Astrocyte of the hippocampus (primary cell): ENCODE data around the gene RAB25.

ENCODE experiments used
- DNase-seq: peaks from one replicate; pipeline ENCODE4 v3.0.0; 2011; ENCODE audit warnings: low read depth, low spot score

The RAB25 gene

GRCh38 chr1:156100205-156100995 is 39.4 kb downstream of the RAB25 start:
- DNase-seq, result no peak

DNA sequence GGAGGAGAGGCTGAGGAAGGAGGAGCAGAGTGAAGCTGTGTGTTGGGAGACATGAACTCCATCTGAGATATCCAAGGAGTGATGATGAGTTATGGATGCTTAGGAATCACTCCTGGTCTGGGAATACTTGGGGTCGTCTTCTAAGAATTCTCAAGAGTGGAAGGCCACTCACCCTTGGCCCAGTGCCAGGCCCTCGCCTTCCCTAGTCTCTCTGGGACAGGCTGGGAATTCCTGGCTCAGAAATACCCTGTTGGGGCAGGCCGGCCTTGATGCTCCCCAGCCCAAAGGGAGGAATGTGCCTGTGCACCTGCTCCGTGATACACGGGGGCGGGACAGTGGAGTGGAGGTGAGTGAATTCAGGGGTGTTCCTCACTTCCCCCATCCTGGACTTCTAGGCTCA is 40.9 kb downstream of the RAB25 start:
- DNase-seq, result no peak

GRCh38 chr1:156102633-156103511 is 41.9 kb downstream of the RAB25 start:
- DNase-seq, result peak; percentile 75

GRCh38 chr1:156103521-156103947 is 42.6 kb downstream of the RAB25 start:
- DNase-seq, result peak; percentile 68

DNA sequence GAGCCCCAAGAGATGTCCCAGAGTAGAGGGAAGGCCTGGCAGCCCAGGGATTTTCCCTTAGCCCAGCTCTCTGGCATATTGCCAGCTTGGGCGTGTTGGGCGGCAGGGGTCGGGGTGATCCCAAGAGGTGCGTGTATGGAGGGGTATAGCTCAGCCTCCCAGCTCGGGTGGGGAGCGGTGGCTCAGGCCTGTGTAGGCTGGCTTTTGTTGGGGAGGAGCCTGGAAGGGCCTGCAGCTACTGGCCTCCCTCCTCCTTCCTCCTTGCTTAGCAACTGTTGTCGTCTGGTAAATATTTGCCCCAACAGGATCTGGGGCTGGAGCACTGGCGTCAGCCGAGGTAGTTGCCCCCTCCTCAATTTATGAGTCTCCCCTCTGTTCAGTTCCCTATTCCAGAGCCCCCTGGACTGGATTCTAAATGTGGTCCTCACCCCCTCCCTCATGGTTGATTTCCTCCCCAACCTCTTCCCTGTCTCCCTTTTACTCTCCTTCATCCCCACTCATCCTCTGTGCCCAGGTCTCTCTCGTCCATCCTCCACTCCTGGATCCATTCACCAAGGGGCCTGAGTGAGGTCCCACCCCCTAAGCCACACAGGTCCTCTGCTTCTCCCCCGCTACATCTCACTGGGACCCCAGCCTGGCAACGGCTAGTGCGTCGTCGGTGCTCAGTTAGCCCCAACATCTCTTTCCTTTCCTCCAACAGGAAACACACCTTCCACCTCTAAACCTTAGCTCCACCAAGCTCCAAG is 43.3 kb downstream of the RAB25 start:
- DNase-seq, result peak; percentile 87

DNA sequence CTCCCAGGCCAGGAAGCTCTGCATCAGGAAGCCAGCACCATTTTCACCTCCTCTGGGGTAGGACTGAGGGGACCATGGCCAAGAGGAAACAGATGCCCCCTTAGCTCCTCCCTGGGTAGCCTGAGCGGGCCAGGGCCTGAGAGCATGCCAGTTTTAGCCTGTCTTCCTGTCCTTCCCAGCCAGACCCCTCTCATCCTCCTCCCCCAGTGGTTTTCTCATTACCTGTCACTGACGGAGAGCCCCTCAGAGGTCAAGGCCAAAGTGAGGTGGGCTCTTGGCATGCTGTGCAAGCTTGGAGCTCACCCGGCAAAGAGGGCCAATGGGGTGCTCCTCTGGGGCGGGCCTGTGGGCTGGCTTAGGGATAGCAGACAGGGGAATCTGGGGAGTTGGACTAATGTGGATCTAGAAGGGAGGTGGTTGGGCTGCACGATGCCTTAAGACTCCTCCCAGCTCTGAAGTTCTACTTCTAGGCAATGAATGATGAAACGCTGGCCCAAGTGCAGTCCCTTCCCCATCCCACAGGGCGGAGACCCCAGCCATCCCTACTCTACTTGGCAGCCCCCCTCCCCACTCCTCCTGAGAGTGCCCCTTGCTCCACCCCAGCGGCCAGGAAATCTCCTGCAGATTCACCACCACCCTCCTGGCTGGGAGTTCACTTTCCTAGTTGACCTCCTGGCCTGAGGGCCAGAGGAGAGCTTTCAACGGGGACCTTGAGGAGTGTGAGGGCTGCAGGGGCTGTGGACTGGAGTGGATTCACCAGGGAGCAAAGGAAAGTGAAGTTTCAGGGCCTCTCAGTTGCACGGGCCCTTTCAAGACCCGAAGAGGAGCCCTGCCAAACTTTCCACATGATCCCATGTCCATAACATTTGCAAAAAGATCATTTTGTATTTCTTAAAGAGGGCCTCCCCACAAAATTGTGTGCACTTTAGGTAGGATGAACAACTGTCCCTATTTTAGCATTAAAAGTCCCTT is 44.2 kb downstream of the RAB25 start:
- no peak for DNase-seq

DNA sequence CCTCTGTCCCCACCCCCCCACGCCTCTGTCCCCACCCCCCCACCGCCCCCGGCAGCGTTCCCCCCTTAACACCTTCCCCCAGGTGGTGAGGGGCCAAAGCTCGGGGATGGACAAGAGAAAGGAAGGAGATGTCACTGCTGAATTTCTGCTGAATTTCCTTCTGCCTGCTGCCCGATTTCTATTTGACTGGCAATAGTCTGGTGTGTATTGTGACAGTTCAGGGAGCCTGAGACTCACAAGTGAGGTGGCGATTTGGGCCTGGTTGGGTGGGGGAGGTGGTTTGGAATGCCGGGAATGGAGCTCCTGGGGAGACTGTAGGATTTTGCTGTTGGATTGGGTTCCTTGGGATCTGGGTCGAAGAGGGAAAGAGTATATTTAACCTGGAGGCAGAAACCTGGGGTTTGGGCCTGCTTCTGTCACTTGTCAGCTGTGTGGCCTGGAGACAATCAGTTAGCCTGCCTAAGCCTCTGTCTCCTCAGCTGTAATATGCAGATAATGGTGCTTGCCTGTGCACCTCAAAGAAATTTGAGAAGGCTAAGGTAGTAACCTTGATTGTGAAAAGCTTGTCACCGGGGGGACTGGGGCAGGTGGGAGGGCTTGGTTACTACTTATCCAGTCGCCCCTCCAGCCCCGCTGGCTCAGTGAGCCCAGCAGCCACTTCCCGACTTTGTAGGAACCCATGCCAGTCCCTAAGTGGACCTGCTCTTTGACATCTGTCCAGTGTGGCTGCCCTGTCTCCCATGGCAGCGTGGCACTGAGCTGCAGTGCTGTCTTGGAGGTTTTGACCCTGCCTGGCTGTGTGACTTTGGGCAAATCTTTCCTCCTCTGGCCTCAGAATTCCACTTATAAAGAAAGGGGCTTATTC is 45.9 kb downstream of the RAB25 start:
- peak; percentile 71 for DNase-seq

DNA sequence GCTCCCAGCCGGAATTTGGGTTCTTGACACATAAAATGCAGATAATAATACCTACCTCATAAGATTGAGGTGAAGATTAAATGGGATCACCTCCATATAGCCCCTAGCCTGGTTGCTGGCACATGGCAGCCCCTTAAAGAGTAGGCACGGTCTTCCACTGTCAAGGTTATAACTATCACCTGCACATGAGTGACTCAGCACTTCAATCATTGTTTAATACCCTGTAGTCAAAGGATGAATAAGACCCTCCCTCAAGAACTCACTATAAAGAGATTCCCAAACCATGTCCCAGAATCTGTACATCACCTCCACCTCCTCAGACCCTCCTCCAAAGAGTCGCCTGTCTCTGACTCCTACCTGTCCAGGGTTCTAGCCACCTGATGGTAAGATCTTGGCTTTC is 47.1 kb downstream of the RAB25 start:
- no peak for DNase-seq

- no peak for DNase-seq
Observed at GRCh38 chr1:156108664-156109241, 47.8 kb downstream of the RAB25 start.

GRCh38 chr1:156110252-156110651 is 49.3 kb downstream of the RAB25 start:
- DNase-seq, result no peak

DNA sequence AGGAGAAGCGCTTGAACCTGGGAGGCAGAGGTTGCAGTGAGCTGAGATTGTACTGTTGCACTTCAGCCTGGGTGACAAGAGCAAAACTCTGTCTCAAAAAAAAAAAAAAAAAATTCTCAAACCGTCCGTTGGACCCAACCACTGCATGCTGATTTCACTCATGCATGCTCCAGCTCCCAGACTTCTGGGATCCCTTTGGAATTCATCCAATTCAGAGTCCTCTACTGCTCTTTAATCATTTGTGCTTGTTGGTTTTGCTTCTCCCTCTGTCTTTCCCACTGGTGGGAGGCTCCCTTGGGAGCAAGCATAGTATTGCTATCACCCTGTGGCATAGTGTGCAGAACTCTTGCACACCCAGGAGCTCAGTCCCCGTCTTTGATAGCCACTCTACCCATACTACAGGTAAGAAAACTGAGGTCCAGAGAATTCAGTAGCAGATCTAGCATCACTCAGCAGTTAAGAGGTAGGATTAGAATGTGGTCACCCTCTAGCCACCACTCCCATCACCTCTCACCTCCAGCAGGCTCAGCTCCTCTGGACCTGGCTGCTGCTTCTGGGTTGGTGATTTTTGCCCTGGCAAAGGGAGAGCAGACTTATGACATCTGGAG is 50.5 kb downstream of the RAB25 start:
- DNase-seq, result no peak

DNA sequence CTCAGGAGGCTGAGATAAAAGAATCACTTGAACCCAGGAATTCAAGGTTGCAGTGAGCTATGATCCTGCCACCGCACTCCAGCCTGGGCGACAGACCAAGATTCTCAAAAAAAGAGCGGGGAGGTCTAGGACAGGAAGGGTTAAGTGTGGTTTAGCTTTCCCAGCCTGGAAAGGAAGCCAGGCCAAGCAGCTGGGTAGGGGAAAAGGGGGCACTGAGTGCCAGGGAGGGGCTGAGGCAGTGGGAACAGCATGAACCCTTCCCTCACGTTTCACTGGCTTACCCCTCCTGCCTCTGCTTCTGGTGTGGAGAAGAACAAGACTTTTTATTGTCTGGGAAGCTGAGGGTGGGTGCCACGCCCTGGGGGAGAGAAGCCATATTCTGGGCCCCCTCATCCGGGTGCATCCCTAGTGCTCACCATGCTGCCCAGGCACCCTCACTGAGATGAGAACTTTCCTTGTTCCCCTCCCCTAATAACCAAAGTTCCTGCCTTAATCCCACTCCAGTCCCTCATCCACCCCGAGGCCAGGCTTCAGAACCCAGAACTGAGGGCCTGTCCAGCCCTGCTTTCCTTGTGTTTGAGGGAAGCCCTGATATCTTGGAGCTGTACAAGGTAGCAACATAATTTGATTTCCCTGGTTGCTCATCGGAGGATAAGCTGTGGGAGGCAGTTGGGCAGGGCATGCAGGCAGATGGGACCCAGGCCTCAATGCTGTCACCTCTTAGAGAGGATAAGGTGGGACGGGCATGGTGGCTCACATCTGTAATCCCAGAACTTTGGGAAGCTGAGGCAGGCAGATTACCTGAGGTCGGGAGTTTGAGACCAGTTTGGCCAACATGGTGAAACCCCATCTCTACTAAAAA is 51.5 kb downstream of the RAB25 start:
- DNase-seq, result peak; percentile 51

- peak; percentile 52 for DNase-seq
Observed at GRCh38 chr1:156113282-156113950, 52.5 kb downstream of the RAB25 start.

DNA sequence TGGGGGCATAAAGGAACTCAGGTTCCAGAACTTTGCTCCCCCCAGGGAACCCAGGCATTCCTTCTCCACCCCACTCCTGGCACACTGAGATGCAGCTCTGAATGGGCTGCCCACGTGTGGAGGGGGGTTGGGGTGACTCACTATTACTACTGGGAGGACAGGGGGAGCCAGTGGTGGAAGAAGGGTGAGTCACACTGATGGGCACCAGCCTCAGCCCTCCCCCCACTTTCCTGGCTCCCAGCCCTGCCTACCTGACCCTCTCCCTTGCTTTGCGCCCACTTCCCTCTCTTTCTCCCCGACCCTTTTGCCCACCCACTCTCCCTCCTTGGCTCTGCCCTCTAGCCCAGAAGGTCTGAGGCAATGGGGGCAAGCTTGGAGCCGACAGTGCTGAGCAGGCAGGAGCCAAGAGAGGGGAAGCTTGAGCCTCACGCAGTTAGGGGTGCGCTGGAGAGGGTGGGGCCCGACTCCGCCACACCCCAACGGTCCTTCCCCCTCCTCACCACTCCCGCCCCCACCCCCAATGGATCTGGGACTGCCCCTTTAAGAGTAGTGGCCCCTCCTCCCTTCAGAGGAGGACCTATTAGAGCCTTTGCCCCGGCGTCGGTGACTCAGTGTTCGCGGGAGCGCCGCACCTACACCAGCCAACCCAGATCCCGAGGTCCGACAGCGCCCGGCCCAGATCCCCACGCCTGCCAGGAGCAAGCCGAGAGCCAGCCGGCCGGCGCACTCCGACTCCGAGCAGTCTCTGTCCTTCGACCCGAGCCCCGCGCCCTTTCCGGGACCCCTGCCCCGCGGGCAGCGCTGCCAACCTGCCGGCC is 53.4 kb downstream of the RAB25 start, which contains the start of gene LMNA:
Gene LMNA, plus strand, starts transcription at position 611 of the 818 bp plus-strand sequence. CDS start 208 bp downstream, outside the sequence.
- peak; percentile 97 for DNase-seq

- DNase-seq, result peak; percentile 56
Observed at GRCh38 chr1:156114919-156115513, 54.1 kb downstream of the RAB25 start.
